ENCODE data around the gene ENDOV. TPM values are rescaled to one million over a fixed set of nuclear protein-coding genes. Genes with fewer than 3 reads are reported as not detected.

ENDOV gene
- total and polyA plus RNA-seq, 2 donors (not counting 3 experiments of a cell fraction or from before 2014, with no cell fraction given): 20.4 to 25.9 TPM

DNA sequence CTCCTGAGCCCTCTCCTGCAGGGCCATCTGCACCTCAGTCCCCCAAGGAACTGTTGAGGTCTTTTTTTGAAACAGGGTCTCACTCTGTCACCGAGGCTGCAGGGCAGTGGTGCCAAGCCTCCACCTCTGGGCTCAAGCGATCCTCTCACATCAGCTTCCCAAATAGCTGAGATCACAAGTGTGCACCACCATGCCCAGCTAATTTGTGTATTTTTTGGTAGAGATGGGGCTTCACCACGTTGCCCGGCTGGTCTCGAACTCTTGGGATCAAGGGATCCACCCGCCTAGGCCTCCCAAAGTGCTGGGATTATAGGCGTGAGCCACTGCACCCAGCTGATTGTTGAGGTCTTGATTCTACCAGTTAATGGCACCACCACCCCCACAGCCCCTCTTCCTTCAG is 27.9 kb upstream of the ENDOV start:
- intact Hi-C loops (cut with micrococcal nuclease) (no loop called here), dilution Hi-C loops (cut with MboI; ENCODE audit: extremely low pct_ligation_motif_present, low sequenced_read_pairs) (no loop called here)
- H3K27me3 ChIP-seq (ENCODE audit: control insufficient read depth in 2 of 2, insufficient read depth in 2 of 2, low read length in 2 of 2): no peaks in the 10 kb centered on the region
- H3K9me1 ChIP-seq (replicated peaks; ENCODE audit: control insufficient read depth, extremely low read depth, insufficient read depth, low read length): no peaks in the 10 kb centered on the region
- no peak overlapping the region for H3K4me3 ChIP-seq (replicated peaks in 1 of 3; ENCODE audit: insufficient read depth in 1 of 3, low read depth in 1 of 3, low read length in 3 of 3)
- H3K9me3 ChIP-seq (replicated peaks; ENCODE audit: control insufficient read depth, insufficient read depth, low read length): no peaks in the 10 kb centered on the region
- no peak for FAIRE-seq
- TF ChIP-seq, protein P1, sequence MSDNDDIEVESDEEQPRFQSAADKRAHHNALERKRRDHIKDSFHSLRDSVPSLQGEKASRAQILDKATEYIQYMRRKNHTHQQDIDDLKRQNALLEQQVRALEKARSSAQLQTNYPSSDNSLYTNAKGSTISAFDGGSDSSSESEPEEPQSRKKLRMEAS (IDR thresholded peaks at IDR 0.05; ENCODE audit: insufficient read depth, insufficient read length): no peak
- TF ChIP-seq POLR2AphosphoS5 (IDR thresholded peaks at IDR 0.05; ENCODE audit: insufficient read depth, low read depth, low read length): no peak
- TF ChIP-seq, protein P2, sequence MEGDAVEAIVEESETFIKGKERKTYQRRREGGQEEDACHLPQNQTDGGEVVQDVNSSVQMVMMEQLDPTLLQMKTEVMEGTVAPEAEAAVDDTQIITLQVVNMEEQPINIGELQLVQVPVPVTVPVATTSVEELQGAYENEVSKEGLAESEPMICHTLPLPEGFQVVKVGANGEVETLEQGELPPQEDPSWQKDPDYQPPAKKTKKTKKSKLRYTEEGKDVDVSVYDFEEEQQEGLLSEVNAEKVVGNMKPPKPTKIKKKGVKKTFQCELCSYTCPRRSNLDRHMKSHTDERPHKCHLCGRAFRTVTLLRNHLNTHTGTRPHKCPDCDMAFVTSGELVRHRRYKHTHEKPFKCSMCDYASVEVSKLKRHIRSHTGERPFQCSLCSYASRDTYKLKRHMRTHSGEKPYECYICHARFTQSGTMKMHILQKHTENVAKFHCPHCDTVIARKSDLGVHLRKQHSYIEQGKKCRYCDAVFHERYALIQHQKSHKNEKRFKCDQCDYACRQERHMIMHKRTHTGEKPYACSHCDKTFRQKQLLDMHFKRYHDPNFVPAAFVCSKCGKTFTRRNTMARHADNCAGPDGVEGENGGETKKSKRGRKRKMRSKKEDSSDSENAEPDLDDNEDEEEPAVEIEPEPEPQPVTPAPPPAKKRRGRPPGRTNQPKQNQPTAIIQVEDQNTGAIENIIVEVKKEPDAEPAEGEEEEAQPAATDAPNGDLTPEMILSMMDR (IDR thresholded peaks at IDR 0.05; ENCODE audit: extremely low read depth in 1 of 2, insufficient read depth in 1 of 2, low read depth in 1 of 2, low read length in 2 of 2): no peak
- TF ChIP-seq GATA2 (IDR thresholded peaks at IDR 0.05; ENCODE audit: insufficient read depth, insufficient read length, low read depth, low read length): no peak
- TF ChIP-seq POLR2A (IDR thresholded peaks at IDR 0.05; ENCODE audit: low read depth, low read length): no peak
- no peak for TF ChIP-seq MYC (IDR thresholded peaks at IDR 0.05; ENCODE audit: low read depth, low read length)
- no peak for TF ChIP-seq JUN (IDR thresholded peaks at IDR 0.05; ENCODE audit: borderline replicate concordance, insufficient read depth, insufficient read length, low read depth)
- no TSS peak for BruUV-seq (replicated peaks)
- H3K9ac ChIP-seq (replicated peaks; ENCODE audit: extremely low read depth, insufficient read depth, low read length): no peak overlapping the region
- no peak for DNase-seq (ENCODE audit: low read depth, low spot score)
- H3K36me3 ChIP-seq (ENCODE audit: control insufficient read depth in 2 of 2, extremely low read depth in 1 of 2, insufficient read depth in 2 of 2, low read length in 2 of 2): peaks cover 6 to 47% of the 10 kb centered on the region in 2 experiments
- no peak overlapping the region for H3K27ac ChIP-seq (ENCODE audit: insufficient read depth, low read depth, low read length)
- no peaks in the 10 kb centered on the region for H3K79me2 ChIP-seq (ENCODE audit: control insufficient read depth, insufficient read depth, low read length)
- H2AFZ ChIP-seq (ENCODE audit: low read depth, low read length): no peak overlapping the region
- no peaks in the 10 kb centered on the region for H4K20me1 ChIP-seq (replicated peaks; ENCODE audit: control insufficient read depth, extremely low read depth, insufficient read depth, low read length)
- CTCF ChIA-PET: no interaction called here
- POLR2A ChIA-PET: no interaction called here
- no peak overlapping the region for H3K4me2 ChIP-seq (ENCODE audit: insufficient read depth, low read length)
- peaks cover 8% of the 10 kb centered on the region for H3K4me1 ChIP-seq (ENCODE audit: control insufficient read depth, extremely low read depth, insufficient read depth, low read length)

All from endothelial cell of umbilical vein (primary cell).